Upper lobe of left lung (tissue), 4 donors: ENCODE data around the gene FXYD4.

Source experiments
- CTCF ChIP-seq, 6 experiments: fragments of 450-650 bp in 4 of 6; fragments of 200-600 bp in 2 of 6; sonication (generic) in 2 of 6; IDR thresholded peaks; one replicate each; pipeline ENCODE4 v1.5.1; 2016 to 2019; ENCODE audit warnings: antibody characterized with exemption in 6 of 6
- POLR2A ChIP-seq, 4 donors: fragments of 450-650 bp; IDR thresholded peaks; one replicate each; pipeline ENCODE4 v1.5.1; 2016 to 2017; ENCODE audit warnings: antibody characterized with exemption in 4 of 4, mild to moderate bottlenecking in 2 of 4

- TF ChIP-seq CTCF (IDR thresholded peaks at IDR 0.05) (no peak), POLR2A (IDR thresholded peaks at IDR 0.05) (no peak)
Measured at GRCh38 chr10:43390333-43390732, 18.9 kb downstream of the FXYD4 start.
